NCI-H2196 (cell line): ENCODE results near the gene PECR.
"Not testable (repeated sequence)": the region's sequence is repeated elsewhere in the genome, so short reads cannot be mapped to it uniquely, and the experiment has no call there.

Experiments
- DNase-seq: peaks from one replicate; lab custom pipeline; 2025; ENCODE audit not compliant: unreplicated experiment; lab: John Stamatoyannopoulos, UW

The PECR gene

GRCh38 chr2:216003876-216004696 is 77.5 kb downstream of the PECR start:
- DNase-seq: no peak

- no peak for DNase-seq
Measured at GRCh38 chr2:216002693-216003092, 78.9 kb downstream of the PECR start.

- DNase-seq: no peak
Measured at GRCh38 chr2:216002101-216002678, 79.4 kb downstream of the PECR start.

DNA sequence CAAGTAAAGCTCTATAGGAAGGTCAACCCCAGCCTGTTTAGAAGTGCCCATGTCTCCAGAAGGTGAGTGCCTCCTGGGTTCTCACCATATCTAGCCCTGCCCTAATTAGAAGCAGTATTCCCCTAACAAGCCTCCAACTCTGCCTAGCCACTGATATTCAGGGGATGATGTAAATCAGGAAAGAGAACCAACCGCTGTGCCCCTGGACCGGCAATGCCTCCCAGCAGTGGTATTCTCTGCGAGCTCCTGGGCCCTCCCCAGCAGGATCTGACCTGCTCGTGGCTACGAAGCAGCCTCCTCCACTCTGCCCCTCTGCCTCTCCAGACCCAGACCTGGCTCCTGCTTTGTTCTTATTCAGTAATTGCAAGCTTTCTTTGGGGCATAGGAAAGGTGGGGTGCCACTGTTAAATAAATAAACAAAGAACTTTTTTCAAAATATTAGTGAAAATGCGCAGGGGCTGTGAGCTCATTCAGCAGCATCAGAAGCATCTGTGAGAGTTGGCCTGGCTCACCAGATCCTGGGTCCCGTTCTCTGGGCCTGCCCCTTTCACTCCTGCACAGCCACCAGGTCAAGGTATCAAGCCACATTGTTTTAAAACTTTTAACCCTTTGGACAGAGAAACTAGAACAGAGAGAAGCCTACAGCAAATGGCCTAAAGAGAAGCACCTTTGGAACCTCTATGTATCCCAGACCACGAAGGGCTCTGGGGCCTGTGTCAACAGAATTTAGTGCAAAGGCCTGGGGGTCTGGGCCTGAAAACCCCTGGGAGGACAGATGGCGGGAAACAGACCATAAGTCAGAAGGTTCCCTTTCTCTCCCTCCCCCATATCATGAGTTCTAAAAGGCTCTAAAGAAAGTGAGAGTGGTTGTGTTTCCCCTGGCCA is 80.2 kb downstream of the PECR start:
- DNase-seq: no peak

DNA sequence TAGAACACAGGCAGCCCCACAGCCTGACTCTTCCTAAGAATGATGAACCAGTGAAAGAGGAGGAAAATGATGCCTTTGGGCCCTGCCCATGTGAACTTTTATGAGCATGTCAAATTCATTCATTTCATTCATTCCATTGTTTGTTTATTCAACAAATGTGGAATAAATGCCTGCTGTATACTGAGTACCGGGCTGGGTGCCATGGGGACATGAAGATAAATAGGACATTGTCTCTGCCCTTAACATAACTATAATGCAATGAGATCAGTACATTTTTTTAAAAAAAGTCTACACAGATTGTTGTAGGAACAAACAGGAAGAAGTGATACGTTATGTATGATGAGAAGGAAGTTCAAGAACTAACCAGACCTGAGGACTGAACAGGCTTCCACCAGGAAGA is 83.0 kb downstream of the PECR start:
- no peak for DNase-seq

DNA sequence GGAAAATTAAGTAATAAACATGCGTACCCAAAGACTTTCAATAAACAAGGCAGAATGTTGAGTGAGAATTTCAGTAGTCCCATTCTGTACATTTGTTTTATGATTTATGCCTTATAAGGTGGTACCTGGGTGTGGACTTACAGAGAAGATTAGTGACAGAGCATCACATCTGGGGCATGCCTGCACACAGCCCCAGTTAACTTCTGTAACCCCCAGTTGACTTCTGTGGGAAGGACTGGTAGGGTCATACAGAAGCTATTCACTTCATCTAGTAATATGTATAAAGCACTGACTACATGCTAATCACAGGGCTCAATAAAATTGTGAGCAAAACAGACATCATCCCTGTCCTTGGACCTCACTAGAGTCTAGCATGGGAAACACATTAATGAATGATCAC is 84.4 kb downstream of the PECR start:
- DNase-seq: no peak

DNA sequence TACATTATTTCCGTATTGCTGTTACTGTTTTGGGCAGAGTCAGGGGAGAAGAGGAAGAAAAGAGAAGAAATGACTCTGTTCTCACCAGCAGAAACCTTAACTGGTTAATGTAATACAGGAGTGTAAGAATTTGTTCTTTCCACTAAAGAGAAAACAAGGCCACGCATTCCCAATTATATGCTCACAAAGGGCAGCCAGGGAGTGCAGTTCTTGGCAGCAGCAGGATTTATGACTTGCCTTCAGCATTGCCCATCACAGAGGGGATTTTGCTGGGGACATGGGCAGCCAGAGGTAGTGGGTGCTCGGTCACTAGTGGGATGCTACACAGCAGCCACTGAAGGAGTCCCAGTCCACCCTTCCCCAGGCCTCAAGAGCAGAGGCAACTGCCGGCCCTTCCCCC is 86.7 kb downstream of the PECR start:
- no peak for DNase-seq

GRCh38 chr2:215988556-215989207 is 92.9 kb downstream of the PECR start:
- DNase-seq: not testable (repeated sequence)
